OCI-LY7 (cell line): ENCODE measurements around the gene GPC3.

Experiments
- EZH2phosphoT487 ChIP-seq: fragments of 200-600 bp; sonication (generic); IDR thresholded peaks from 2 replicates; pipeline ENCODE4 v1.6.1; 2018; ENCODE audit warnings: low read depth, borderline replicate concordance, mild to moderate bottlenecking, mixed run types, antibody characterized with exemption, low read length, moderate library complexity, mixed read lengths
- TF ChIP-seq, protein P1 (sequence below): fragments of 200-600 bp; sonication (generic); conservative IDR thresholded peaks from 2 replicates; pipeline ENCODE4 v1.5.1; 2014; ENCODE audit warnings: mild to moderate bottlenecking, antibody characterized with exemption, low read length, moderate library complexity, mixed read lengths

DNA sequence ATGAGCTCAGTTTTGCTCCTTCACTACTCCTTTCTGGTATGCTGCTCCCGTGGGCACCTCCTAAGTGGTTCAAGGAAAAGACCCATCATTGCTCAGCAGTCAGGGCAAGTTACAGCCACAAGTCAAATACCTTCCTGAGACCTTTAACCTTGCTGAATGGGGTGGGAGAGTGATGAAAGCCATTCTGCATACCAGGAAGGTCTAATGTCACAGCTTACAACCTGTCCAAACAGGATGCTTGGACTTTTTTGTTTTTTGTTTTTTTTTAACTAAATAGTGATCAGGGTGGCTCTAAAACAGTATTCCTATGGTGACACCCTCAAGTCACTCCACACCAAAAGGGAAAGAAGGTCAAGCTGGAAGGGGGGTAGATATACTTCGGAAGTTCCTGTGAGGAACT, 93.1 kb downstream of the GPC3 start:
- TF ChIP-seq, protein P1, sequence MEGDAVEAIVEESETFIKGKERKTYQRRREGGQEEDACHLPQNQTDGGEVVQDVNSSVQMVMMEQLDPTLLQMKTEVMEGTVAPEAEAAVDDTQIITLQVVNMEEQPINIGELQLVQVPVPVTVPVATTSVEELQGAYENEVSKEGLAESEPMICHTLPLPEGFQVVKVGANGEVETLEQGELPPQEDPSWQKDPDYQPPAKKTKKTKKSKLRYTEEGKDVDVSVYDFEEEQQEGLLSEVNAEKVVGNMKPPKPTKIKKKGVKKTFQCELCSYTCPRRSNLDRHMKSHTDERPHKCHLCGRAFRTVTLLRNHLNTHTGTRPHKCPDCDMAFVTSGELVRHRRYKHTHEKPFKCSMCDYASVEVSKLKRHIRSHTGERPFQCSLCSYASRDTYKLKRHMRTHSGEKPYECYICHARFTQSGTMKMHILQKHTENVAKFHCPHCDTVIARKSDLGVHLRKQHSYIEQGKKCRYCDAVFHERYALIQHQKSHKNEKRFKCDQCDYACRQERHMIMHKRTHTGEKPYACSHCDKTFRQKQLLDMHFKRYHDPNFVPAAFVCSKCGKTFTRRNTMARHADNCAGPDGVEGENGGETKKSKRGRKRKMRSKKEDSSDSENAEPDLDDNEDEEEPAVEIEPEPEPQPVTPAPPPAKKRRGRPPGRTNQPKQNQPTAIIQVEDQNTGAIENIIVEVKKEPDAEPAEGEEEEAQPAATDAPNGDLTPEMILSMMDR = no peak
- TF ChIP-seq EZH2phosphoT487 = no peak
